ENCODE data around the gene PLPP1.
"Not testable (repeated sequence)": the region's sequence is repeated elsewhere in the genome, so short reads cannot be mapped to it uniquely, and the experiment has no call there.

The PLPP1 gene

DNA sequence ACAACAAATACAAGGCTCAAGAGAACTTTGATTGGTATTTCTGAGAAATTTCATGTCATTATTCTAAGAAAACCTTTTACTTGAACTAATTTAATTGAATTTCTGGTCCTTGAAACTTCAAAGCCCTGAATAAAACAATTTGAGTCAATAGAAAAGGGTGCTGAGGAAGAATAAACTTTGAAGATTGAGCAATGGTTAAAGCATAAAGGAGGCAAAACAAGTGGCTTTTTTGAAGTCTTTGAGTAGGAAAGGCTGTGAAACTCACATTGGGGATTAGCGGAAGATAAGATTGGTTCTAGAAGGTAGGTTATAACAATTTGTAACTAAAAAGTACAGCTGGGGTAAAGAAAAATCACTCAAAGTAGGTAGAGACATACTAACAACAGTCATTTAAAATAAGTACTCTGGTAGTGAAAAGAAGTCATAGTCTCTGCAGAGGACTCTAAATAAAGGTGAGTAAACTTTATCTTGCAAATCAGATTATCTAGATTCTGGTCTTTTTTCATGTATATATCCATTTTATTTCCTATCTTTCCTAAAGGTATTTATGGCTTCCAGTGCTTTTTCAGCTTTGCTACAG is 6.4 kb upstream of the PLPP1 start:
- no peak for DNase-seq

DNA sequence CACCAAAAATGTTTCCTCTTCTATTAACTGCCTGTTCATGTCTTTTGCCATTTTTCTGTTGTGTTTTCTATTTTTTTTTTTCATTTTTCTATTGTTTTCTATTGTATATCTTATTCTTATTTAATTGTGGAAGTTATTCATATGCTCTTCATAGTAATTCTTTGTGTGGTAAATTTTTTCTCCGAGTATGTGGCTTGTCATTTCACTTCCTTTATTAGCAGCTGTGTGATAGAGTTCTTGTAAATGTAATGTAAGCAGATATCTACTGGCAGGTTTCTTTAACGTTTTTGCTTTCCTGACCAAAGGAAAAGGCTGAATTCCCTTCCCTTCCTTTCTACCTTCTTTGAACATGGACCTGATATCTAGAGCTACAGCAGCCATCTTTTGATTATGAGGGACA is 5.8 kb upstream of the PLPP1 start:
- no peak for DNase-seq

DNA sequence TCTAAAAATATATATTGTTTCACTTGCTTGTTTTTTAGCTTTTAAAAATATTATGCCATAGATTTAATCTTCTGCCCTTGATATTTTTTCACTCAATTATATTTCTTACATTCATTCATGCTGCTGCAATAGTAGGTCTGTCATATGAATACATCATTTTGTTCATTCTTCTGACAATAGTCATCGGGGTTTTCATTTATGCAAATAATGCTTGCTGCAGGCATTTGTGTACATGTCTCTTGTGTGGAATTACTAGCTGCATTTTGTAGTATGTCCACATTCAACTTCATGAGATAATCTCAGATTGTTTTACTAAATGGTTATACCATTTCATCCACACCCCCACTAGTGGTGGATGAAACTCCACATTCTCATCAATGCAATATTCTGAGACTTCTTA is 5.3 kb upstream of the PLPP1 start:
- DNase-seq = no peak

DNA sequence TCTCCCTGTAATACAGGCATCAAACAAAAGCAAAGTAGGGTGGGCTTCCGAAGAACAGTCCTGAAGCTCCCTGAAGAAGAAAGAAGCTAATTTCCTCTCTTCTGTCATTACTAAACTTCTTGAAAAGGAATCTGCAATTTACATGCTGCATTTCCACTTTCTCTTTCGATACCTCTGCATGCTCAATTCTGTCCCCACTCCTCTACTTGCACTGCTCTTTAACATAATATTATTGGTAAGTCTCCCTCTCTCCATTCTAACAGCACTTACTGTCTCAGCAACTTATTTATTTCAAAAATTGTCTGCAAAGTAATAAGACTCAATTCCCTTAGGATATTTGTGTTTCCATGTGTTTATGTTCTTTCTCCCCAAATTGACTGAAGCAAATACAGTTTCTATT is 3.9 kb upstream of the PLPP1 start:
- no peak for DNase-seq

DNA sequence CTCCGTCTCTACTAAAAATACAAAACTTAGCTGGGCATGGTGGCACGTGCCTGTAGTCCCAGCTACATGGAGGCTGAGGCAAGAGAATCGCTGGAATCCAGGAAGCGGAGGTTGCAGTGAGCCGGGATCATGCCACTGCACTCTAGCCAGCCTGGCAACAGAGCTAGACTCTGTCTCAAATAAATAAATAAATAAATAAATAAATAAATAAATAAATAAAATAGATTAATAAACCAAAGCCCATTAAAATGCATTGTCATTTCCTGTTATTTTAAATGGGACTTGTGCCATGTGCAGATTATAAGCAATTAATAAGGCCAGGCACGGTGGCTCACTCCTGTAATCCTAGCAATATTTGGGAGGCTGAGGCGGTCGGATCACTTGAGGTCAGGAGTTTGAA is 2.6 kb upstream of the PLPP1 start:
- not testable (repeated sequence) for DNase-seq

DNA sequence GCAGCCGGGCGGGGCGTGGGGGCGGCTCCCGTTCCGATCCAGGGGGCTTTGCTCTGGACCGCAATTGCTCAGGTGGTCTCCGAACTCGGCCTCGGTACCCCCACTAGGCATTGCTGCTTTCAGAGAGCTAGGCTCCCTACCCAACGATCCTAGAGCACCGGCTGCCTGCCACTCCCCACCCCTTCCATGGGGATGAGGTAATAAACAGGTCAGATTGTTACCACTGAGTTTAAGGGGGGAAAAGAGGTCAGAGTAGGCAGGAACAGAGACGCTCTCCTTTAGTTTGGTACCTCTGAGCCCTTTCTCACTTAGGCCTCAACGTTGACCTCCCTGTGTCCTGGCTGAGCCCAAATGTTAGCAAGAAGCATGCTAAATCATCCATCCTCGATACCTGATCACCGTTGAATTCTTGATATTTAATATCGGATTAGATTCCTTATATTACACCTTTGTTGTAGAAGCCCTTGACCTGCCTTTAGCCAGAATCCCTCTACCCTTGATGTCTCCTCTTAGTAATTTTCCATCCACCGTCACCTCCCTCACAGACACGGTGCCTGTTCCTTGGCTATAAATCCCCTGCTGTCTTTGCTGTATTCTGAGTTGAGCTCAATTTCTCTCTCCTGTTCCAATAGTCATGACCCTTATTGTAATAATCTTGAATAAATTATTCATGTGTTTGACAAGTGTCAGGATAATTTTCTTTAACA is 588 bp upstream of the PLPP1 start:
- no peak for DNase-seq

DNA sequence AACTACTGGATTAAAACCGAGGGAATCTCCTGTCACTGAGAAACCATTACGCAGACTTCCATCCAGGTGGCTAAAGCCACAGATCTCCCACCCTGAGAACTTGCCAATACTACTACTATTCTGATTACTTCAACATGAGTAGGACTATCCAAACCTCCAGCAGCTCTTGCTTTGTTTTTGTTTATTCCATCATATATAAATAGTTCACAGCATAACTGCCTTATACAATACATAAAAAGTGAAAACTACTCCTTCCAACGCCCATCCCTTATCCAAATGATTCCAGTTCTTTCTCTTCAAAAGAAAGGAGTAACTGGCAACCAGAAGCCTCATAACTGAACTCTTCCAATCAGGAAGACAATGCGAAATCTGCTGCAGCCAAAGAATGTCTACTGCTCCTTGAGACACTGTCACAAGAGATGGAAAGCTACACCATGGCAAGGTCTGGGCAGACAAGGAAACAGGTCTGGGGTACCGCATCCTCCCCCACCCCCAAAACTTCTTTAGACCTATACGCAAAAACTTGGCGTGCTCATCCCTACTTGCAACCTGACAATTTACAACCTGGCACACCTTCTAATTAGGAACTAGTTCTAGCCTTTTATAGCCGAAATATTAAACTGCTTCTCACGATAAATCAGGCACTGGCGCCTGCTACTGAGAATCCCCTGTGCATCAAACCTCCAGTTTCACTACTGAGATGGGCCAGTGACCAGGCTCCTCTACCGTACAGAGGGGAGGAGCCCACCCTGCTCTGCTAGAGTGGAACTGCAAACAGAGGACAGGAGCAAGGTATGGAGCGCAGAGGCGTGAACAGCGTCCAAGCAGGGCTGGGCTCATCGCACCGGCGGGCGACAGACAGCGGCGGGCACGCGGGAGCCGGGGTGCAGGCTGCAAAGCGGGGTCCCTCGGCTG is 986 bp downstream of the PLPP1 start:
- DNase-seq = peak; percentile 26

DNA sequence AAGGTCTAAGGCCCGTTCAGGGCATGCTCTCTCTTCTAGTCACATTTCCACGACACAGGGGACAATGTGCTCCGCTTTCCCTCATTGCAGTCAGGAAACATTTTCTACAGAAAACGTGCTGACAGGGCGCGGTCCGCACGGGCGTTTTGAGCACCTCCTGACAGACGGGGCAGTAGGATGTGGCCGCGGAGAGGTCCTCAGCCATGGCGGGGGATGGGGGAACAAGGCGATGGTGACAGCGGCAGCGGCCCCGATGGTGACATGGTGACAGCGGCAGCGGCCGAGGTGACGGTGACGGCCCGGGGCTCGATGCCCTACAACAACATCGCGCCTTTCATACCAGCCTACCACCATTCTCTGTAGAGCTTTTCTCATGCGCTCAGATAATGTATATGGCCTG is 4.1 kb downstream of the PLPP1 start:
- DNase-seq = peak; percentile 13

DNA sequence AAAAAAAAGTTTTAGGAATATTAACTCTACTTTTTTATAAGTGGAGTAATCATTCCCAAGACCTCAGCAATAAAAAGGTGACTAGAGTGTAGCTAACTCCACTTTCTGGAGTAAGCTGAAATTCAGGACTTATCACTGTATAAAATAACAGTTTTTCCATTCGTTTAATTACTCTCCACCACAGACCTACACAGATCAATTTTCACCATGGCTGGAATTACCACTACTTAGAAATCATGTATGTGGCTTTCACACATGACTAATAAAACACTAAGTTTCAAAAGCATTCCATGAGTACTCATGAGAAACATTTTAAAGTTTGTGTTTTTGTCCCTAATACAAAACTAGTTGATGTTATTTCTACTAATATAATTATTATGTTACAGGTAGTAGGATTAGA is 9.9 kb downstream of the PLPP1 start:
- DNase-seq = no peak

DNA sequence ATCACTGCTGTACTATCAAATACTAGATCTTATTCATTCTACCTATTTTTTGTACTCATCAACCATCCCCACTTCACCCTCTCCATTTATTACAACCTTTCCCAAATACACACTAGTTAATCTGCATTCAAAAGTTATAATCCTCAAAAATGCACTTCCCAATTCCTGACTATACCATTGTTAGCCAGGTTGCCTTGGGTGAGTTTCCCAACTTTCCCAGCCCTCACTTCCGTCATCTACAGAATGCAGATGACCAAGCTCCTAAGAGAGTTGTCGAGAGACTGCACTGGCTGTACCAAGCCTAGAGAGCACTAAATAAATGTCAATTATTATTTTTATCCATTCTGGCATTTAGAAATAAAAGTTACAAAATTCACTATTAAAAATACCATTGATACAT is 11.5 kb downstream of the PLPP1 start:
- DNase-seq = no peak

DNA sequence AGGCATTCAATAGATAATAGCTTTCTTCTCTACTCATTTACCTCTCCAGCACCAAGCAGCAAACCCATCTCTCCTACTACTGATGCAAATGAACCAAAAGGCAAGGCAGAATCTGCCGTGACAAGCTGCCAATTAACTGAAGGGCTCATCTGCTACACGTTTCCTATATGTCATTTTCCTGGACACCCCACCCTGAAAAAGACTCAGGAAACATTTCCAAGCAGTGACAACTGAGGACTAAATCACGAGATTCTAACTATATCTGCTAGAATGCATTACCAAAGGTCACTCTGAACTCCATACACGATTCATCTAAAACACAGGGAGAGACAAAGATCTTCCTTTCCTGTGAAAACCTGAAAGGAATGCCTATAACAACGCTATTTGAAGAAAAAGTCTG is 12.9 kb downstream of the PLPP1 start:
- no peak for DNase-seq

DNA sequence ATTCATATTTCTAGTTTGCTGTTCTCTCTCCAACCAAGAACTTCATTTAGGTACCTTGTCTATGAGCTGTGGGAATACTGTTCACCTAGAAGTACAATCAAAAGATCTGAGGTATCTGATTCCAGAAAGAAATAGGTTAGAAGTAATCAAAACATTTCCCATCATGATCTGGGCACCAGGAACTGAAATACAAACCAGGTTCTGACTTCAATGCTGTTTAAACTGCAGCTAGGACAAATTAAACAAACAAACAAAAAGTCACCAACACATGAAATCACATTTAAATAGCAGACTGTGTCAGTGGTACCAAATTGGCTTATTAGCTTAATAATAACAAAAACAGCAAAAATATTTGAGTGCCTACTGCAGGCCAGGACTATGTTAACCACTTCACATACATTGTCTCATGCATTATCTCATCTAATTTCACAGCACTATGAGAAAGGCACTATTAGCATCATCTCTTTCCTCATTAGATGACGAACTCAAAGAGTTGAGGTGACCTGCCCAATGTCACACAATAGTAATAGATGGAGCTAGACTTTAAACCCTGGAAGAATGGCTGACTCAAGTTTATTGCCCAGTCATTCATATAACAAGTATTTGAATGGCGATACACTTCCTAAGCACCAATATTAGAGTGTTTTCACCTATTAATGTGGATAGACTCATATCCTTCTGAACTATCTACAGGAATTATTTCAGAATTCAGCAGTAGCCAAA is 14.5 kb downstream of the PLPP1 start:
- DNase-seq = no peak

DNA sequence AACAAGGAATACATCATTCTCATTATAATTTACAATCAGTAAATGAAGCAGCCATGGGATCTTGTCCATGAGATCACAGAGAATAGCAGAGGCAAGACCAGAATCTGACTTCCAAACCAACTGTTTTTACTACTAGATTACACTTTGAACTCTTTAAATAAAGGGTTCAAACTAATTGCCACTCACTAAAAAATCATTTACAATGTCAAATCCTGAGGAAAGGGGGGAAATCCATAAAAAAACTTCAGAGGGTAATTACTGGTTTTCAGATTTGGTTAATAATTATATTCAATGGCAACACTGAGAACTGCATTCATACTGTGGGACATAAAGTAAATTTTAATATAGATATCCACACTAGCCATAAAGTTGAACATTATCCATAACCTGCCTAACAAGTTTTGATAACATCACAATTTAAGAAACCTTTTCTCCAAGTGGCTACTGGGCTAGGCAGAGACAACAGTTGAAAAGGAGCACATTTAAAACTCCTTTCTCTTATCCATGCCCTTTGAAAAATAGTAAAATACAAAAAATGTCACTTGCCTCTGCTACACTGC is 15.9 kb downstream of the PLPP1 start:
- no peak for DNase-seq

DNA sequence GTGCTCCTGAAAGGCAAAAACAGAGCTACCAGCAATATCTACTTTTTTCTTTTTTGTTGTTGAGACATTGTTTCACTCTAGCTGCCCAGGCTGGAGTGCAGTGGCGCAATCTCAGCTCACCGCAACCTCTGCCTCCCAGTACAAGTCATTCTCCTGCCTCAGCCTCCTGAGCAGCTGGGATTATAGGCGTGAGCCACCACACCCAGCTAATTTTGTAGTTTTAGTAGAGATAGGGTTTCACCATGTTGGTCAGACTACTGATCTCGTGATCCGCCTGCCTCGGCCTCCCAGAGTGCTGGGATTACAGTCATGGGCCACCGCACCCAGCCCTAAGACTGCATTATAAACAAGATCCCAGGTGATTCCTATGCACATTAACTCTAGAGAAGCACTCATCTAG is 17.0 kb downstream of the PLPP1 start:
- DNase-seq = no peak

DNA sequence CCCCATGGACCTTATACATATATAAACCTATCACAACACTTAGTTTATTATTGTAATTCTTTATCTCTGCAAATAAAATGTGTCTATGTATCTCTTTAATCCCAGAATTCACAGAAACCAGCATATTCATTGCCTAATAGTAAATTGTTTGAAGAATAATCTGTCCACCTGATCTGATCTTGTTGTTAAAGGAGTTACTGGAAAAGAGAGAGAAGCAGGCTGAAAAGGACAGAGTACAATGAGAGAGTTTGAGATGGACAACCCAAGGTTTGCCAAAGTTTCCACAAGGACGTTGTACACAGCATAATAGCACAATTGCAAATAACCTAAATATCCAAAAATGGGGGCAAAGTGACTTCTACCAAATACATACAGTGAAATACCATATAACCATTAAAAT is 23.8 kb downstream of the PLPP1 start:
- no peak for DNase-seq

DNA sequence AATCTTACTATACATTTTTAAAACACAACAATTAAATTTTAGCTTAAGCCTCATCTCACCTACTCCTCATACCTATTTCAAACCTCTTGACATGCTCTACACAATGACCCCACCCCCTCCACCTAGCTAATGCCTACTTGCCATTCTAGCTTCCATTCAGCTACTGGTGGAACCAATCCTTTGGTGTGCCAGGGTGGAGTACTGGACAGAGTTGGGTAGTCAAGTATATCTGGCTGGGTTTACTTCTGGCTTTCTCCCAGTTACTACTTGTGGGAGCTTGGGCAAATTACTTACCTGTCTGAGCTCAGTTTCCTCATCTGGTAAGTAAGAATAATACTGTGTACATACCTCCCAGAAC is 24.3 kb downstream of the PLPP1 start:
- DNase-seq = no peak

DNA sequence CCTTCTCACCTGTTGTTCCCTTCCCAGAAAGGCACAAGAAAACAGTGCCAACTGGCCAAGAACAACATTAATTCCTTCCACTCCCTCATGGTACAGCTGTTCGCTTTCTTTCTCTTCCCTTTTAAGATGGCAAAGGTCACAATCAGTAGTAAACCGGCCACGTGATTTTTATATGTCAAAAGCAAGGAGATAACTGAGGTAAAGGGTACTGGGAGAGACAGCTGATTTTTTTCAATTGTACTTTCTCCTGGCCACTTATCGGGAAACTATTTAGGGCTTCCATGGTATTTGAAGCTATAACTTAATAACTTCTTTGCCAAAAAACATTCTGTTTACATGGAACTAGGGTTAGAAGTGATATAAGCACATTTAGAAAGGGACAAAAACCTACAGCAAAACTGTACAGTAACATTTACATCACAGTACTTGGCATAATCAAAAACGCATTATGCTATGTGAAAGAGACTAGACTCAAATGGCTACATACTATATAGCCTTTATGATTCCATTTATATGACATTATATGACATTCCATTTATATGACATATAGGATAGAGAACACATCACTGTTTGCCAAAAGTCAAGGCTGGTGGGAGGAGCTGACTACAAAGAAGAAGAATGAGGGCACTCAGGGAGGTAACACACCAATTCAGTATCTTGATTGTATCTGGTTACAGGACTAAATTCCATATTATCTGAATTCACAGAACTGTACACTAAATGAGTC is 24.8 kb downstream of the PLPP1 start:
- DNase-seq = no peak

DNA sequence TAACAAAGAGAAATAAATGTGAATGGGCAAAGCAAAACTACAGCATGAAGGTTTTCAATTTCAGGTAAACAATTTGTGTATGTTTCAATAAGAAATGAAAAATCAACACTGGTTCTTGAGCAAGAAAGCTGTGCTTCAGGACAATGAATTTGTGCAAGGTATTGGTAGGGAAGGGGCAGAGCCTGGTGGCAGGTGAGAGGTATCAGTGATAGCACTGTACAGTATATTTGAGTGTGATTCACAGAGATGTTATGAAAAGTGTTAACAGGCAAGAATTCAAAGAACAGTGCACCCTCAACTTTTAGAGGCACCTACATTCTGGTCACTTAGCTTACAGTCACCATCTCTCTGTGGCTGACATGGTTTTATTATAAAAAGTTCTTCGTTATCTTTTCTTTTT is 25.7 kb downstream of the PLPP1 start:
- DNase-seq = no peak

DNA sequence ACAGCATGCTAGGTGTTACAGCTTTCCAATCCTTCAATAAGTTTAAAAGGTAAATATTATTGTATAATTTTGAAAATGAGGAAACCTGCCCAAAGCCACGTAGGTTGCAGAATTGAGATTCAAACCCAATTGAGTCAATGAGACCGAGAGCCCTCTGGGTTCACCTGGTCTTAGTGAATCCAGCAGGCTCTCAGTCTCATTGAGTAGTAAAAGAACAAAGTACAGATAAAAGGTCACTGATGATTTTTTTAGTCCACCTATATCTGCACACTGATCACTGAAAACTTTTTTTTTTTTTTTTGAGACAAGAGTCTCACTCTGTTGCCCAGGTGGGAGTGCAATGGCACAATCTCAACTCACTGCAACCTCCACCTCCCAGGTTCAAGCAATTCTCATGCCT is 27.2 kb downstream of the PLPP1 start:
- DNase-seq = no peak

DNA sequence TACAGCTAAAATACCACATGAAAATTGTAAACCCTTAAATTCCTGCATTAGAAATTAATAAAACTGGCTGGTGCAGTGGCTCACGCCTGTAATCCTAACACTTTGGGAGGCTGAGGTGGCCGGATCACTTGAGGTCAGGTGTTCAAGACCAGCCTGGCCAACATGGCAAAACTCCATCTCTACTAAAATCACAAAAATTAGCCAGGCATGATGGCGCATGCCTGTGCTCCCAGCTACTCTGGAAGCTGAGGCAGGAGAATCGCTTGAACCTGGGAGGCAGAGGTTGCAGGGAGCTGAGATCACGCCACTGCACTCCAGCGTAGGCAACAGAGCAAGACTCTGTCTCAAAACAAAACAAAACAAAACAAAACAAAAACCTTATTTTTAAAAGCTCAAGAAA is 29.1 kb downstream of the PLPP1 start:
- not testable (repeated sequence) for DNase-seq

DNA sequence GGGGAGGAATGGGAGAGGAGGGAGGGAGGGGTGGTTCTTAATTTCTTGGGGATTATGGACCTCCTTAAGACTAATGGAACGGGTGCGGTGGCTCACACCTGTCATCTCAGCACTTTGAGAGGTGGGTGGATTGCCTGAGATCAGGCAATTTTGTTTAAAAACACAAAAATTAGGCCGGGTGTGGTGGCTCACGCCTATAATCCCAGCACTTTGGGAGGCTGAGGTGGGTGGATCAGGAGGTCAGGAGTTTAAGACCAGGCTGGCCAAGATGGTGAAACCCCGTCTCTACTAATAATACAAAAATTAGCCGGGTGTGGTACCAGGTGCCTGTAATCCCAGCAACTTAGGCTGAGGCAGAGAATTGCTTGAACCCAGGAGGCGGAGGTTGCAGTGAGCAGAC is 30.8 kb downstream of the PLPP1 start:
- DNase-seq = not testable (repeated sequence)

DNA sequence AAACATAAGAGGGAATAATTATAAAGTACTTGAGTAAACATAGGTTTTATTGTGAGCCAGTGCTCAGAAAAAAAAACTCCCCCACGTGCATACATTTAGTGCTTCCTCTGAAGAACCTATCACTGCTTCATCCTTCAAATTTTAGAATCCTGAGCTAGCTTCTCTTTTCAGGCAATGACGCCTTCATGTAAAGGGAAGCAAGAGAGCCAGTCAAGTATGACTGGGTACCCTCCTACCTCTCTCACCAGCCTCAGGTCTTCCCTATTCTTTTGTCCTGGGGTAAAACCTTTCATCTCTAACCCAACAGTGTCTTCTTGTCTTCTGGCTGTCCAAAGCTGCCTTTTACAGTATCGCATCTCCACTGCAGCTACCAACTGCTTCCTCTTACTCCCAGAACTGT is 32.0 kb downstream of the PLPP1 start:
- DNase-seq = no peak
